NK-92 treated with Interleukin-12 subunit alpha and Interleukin-12 subunit beta, amount 100 ng/mL, for 24 hours (cell line): ENCODE data around the gene TJP3.

Experiments
- DNase-seq: peaks from one replicate; lab custom pipeline; 2025; lab: John Stamatoyannopoulos, UW

Gene TJP3

DNA sequence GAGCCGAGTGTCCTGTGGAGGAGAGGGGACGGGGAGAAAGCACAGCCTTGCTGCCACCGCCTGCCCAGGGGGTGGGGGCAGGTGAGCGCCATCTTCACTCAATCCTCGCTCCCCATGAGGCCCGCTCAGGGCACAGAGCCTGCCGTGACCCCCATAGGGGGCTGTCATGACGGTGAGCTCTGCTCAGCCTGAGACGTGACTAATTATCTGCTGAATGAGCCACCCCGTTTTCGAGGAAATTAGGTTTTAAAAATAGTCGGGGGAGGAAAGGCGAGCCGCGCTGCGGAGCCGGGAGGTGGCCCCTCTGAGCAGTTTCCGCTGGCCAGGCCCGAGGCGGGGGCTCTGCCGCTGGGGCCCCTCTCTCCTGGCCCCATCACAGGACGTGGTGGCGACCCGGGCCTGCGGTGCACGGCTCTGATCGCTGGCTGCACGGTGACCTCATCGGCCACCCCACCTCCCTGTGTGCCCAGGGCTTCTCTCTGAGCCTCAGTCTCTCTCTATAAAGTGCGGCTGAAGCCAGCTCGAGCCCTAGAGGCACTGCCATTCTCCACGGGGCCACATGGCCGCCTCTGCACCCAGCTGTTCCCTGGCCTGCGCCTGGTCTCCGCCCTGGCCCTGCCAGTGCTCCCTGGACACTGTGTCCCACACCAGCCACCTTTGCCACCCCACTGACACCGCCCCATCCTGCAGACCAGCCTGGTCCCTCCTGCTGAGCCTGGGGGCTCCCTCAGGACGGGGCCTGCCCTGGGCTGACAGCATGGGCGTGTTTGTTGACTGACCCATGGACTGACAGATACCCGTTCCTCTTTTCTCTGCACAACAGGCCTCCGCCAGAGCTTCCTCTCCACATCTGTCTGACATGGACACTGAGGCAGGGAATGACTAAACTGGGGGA lies 36.3 kb upstream of the TJP3 start:
- DNase-seq: no peak

DNA sequence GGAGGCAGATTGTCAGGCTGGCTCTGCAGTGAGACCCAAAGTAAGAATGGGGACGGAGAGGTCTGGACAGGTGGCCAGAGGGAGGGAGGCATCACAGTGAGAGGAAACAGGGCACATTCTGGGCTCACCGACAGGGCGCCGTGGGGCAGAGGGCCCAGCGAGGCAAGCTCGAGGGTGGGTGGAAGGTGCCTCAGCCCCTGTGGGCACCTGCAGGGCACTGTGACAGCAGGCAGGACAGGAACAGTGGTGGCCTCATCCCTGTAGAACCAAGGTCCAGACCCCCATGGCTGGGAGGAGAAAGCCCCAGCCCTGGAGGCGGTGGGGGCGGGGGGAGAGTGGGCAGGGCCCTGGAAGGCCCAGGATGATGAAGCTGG lies 35.6 kb upstream of the TJP3 start:
- DNase-seq: no peak

DNA sequence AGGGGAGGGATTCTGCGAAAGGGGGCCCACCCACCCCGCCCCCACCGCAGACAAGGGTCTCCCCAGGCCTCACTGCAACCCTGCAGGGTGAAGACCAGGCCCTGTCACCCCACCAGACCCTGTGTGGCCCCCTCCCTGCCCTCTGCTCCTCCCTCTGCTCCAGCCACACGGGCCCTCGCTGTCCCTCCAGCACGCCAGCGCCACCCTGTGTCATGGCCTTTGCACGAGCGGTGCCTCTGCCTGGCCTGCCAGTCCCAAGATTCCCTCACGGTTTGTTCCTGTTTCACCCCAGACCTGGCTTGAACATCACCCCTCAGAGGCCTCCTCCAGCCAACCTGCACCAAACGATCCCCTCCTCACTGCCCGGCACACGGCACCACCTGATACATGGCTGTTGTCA lies 35.2 kb upstream of the TJP3 start:
- no peak for DNase-seq

DNA sequence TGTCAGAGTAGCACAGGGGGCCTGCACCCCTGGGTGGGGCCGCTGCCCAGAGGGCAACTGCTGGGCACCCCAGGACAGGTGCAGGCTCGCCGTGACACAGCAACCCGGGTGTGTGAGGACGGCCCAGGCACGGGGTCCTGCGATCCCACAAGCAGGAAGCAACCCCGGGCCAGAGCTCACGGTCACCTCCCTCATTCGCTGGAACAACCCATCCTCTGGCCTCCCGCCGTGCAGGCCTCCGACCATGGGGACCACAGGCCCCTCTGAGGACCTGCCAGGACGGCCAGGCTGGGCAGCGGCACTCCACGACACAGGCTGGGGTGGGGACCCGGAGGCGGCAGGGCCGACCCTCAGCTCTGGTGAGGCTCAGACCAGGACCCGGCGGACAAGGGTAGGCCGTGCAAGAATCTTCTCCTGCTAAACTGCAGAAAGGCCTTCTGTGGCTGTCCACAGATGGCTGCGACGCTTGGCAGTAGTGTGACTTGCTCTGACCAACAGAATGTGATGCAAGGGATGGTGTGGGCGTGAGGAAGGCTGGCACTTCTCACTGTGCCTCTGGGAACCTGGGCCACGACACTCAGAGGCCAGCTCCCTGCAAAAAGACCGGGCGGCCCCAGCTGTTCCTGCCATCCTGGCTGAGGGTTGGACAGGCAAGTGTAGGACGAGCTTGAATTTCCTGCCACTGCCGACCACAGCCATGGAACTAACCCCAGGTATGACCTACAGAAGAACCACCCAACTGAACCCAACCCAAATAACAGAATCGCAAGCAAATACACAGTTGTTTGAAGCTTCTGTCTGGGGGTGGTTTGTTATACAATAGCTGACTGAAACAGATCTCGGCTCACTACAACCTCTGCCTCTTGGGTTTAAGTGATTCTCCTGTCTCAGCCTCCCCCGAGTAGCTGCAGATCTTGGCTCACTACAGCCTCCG lies 34.4 kb upstream of the TJP3 start:
- DNase-seq: no peak

DNA sequence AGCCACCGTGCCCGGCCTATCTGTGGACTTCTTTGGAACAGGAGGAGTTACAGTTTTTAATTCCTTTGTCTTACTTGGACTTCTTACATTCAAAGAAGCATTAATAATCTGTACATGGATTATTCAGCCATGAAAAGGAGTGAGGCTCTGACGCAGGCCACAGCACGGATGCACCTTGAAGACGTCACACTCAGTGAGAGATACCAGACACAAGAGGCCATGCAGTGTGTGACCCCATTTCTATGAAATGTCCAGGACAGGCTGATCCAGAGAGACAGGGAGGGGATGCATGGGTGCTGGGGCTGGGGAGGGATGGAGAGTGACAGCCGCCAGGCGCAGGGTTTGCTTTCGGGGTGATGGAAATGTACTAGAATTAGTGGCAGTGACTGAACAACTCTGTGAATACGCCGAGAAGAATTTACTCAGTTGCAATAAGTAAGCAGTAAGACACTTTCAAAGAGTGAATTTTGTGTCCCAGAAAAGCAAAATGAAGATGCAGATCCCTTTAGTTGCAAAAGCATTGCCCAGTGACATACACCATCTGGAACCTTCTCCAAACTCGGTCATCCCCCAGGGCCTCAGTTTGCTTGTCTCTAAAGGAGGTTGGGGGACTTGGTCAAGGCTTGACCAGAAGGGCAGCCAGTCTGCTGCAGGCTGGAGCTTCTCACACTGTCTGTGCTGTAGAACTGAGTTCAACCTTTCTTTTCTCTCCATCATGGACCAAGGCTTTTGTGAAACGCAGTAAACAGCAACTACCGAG lies 33.2 kb upstream of the TJP3 start:
- DNase-seq: no peak

DNA sequence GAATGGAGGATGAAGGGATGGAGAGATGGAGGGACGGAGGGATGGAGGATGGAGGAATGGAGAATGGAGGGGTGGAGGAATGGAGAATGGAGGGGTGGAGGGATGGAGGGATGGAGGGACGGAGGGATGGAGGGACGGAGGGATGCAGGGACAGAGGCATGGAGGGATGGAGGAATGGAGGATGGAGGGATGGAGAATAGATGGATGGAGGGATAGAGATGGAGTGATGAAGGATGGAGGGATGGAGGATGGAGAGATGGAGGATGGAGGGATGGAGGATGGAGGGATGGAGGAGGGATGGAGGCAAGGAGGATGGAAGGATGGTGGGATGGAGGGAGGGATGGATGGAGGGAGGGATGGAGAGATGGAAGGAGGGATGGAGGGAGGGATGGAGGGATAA lies 30.0 kb upstream of the TJP3 start:
- no peak for DNase-seq

DNA sequence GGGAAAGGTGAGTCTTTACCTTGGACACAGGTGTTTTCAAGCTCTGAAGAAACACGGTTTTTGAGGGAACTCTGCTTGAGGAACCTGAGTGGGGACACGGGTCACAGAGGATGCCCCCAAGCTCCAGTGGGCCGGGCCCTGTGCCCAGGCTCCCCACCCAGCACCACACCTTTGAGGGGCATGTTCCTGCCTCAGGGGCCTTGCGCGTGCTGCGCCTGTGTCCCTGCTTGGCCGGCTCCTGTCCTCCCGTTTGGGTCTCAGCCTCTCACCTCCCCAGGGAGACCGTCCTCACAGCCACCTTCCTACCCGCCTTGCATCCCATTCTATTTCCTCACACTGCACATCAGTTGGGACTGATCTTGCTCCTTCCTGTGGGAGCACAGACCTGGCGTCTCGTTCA lies 29.0 kb upstream of the TJP3 start:
- DNase-seq: no peak

DNA sequence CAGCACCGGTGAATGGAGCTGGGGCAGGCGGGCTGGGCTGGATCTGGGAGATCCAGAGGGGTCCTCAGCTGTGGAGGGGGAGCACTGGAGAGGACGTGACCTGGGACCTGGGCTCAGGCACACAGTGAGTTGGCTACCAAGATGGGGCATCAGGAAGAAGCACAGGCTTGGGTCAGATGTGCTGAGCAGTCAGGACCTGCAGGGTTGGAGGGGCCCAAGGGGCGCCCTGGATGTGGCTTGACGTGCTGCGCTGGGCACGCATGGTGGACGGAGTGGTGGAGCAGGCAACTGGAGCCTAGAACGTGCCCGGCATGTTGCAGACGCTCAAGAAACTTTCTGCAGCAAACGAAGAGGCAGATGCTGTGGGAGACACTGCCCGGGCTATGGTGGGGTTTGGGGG lies 28.6 kb upstream of the TJP3 start:
- DNase-seq: no peak

DNA sequence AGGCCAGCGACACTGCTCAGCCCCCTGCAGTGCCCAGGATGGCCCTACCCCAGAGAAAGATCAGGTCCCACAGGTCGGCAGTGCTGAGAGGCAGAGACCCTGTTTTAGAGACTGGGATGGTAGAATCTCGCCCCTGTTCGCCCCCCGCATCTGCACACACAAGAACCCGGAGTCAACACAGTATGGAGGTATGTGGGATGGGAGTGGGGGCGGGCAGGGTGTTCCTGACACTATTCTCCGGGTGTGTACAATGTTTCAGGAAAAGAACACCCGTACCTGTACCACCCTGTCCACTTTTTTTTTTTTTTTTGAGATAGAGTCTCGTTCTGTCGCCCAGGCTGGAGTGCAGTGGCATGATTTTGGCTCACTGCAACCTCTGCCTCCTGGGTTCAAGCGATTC lies 27.2 kb upstream of the TJP3 start:
- DNase-seq: no peak

DNA sequence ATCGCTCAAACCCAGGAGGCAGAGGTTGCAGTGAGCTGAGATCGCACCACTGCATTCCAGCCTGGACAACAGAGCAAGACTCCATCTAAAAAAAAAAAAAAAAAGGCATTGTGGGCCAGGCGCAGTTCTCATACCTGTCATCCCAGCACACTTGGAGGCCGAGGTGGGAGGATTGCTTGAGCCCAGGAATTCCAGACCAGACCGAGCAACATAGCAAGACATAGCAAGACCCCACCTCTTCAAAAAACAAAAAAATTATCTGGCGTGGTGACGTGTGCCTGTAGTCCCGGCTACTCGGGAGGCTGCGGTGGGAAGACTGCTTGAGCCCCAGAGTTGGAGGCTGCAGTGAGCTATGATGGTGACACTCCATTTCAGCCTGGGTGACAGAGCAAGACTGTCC lies 25.9 kb upstream of the TJP3 start:
- DNase-seq: no peak

DNA sequence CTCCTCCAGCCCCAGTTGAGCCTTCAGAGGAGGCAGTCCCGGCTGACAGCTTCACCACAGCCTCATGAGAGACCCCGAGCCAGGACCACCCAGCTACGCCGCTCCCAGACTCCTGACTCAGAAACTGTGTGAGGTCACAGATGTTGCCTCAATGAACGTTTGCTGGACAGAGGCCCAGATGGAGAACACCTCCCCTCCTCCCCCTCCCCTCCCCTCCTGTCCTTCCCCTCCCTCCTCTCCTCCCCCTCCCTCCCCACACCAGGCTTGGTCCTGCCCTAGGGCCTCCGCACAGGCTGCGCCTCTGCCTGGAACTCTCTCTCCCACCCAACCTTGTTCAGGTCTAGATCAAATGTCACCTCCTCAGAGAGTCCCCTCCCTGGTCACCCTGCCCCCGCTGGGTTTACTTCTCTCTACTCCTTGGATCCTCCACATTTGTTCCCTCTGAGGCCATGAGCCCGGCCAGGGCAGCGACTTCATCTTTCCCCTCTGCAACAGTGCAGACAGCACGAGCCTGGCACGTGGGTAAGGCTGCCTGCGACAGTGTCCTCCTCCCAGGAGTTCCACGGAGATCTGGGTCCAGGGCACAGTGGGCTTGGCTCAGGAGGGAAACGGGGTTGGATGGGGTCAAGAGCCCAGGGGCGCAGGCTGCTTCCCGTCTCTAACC lies 25.3 kb upstream of the TJP3 start:
- no peak for DNase-seq

DNA sequence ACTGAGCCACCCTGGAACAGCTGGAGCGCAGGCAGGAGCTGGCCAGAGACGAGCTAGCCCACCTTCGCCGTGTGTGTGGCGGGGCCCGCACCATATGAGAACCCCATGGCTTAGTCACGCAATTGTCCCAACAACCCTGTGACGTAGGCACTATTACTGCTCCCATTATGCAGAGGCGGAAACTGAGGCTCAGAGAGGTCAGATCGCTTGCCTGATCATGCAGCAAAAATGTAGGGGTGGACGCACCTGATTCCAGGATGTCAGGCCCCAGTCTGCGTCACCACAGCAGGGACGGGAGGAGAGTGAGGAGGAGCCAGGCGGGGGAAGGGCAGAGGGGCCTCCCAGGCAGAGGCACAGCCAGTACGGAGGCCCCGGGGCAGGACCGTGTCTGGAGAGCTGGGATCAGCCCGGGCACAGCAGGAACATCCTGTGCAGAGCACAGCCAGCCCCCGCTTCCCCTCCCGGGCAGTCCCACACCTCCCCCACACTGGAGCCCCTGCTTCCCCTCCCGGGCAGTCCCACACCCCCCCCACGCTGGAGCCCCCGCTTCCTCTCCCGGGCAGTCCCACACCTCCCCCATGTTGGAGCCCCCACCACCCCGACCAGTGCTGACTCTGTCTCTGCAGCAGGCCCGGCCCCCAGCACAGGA lies 24.7 kb upstream of the TJP3 start:
- no peak for DNase-seq

DNA sequence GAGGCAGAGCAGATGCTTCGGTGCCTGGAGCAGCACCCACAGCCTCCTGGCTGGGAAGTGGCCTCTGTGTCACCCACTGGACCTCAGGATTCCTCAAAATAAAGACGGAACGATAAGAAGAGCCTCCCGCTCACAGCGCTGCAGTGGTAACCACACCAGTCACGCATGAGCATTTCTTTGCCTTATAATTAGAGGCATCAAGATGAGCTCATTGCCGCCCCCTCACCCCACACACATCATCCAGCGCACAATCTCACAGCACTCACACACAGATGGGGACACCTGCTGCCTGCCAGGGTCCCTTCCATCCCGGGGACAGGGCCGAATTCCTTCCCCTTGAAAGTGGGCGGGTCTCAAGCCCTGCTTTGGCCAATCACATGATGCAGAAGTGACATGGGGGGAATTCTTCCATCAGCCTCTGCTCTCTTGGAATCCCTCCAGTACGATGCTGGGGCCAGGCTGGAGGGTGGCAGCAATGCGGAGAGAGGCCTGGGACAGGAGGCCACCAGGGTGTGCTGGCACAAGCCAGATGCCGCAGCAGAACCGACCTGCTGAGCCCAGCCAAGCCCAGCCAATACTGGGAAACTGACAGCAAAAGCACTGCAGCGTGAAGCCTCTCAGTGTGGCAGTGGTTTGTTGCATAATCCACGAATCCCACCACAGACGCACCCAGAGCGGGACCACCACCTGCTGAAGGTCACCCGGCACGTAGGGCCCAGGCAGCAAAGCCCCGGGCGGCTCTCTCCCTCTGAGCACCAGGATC lies 23.9 kb upstream of the TJP3 start:
- DNase-seq: no peak

DNA sequence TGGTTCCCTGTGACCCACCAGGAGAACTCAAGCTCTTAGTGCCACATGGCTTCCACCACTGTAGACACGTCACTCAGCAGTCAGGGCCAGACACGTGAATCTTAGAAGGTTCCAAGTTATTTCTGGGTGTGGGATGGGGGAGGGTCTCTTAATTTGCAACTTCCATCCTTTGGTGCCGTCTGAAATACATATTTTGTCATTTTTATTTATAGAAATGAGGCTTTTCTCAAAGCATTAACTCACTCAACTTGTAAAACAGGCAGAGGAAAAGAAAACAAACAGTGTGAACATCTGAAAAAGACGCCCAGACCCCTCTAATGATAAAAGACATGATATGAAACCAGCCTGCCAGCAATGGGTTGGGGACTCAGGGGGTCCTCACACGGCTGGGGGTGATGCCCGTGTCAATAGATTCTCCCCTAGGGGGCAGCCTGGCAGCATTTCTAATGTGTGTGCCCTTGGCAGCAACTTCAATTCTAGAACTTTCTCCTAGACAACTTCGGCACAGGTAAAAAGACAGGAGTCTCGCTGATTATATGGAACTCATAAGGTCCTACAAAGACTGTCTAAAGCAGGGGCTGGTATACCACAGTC lies 23.3 kb upstream of the TJP3 start:
- no peak for DNase-seq

DNA sequence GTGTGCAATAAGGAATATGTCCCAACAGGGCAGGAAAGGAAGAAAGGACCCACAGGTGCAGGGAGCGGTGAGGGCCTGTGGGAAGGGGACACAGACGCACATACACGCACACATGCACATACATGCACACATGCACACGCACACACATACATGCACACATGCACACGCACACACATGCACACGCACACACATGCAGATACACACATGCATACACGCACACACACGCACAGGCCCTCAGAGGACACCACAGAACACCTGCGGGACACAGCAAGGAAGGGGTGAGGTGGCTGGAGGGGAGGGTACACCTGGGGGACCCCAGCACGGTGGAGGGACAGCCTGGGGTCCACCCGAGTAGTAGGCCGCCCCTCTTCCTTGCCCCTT lies 20.8 kb upstream of the TJP3 start:
- no peak for DNase-seq

DNA sequence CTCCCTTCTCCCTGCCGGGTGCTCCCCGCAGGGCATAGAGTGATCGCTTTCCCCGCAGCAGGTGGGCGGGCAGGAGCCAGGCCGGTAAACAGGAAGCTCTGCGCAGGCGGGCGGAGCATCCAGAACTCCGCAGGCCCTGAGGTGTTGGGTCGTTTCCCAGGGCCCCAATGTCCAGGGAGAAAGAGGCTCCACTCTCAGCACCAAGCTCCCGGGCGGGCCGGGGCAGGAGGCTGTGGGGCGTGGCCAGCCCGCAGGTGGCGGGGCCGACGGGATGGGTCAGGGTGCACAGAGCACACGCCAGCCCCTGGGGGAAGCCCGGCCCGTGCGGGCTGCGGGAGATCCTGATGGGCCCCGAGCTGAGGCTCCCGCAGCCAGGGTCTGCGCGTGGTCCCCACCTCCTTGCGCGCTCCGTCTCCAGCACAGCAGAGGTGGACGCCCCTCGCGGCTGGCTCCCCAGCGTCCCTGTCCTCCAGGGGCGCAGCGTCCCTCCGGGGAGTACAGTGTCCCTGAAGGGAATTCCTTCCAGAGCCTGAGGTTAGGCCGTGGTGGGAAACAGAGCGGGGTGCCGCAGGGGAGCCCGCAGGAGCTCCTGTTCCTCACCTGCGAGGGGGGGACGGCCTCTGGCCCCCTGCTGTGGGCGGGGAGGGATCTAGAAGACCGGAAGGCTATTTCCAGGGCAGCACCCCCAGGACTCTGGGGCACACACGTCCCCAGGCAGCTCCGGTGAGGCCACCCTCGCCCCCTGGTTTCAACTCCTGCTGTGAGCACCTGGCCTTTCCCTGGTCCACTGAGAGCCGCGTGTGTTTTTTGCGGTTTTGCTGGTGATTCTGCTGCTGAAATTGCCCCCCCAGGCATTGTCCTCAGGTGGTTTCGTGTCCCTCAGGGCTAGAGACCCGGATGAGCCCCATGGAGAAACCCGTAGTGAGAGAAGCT lies 20.1 kb upstream of the TJP3 start:
- no peak for DNase-seq

DNA sequence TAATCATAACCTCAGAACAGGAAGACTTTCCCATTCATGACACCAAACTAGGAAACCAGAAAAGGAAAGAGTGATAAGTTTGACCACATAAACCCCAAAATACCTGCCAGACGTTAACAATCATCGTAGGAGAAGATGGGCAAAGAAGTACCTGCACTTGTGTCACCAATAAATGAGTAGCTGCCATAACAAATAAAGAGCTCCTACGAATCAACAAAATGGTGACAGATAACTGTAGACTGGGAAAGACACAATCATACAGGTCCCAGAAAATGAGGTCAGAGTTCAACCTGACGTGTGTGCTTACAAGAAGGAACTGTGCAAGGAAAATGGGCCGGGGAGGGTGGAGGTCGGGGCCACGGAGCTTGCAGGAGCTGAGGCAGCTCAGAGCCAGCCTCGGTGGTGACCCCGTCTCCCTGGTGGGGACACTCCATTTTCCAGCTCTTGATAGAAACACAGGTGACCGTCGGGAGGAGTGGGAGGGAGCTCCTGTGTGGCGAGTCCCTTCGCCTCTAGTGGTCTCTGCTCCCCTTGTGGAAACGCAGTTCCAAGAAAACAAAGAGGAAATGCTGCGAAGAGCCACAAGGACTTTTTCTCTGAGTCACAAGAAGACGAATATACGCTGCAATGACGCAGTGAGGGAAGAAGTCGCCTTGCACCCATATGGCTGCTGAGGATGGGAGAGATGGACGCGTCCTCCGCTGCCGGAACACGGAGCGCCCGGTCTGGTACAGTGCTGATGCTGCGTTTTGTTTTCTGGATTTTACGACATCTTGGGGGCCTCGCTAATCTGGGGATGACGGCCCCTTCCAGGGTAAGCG lies 17.4 kb upstream of the TJP3 start:
- no peak for DNase-seq

DNA sequence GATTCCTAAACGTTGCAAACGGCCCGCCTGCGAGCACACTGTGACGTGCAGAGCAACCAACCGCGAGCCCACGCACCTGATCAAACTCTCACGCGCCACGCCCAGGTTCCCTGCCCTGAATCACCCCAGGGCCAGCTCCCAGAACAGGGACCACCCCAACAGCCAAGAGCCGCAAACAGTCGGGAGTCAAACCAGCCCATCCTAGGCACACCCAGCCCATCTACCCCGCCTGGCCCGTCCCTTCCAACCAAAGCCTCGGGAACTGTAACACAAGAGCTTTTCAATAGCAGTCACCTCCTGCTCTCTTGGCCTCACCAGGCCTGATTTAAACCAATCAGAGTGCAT lies 16.8 kb upstream of the TJP3 start:
- DNase-seq: no peak
